GM10248 (cell line): ENCODE results near the gene RARS1.

ENCODE experiments used
- CTCF ChIA-PET: fragments of 300-600 bp; sonication (Branson Sonifier 250); formaldehyde crosslinking; extraction: SDS; loops from one replicate; lab custom pipeline; 2021; ENCODE audit warnings: antibody characterized with exemption; lab: Yijun Ruan, JAX
- POLR2A ChIA-PET: fragments of 350-650 bp; sonication (Branson Sonifier 250); formaldehyde crosslinking; extraction: SDS; loops from one replicate; lab custom pipeline; 2020; ENCODE audit warnings: antibody characterized with exemption; lab: Yijun Ruan, JAX
- DNase-seq: peaks from one replicate; pipeline ENCODE4 v3.0.0; 2012; ENCODE audit errors: extremely low spot score
- TF ChIP-seq, protein P1 (sequence below): IDR thresholded peaks from 2 replicates; pipeline ENCODE4 v1.5.1; 2012; ENCODE audit warnings: mild to moderate bottlenecking, low read depth; ENCODE audit errors: extremely low read depth, missing control alignments, control extremely low read depth

RARS1 gene

DNA sequence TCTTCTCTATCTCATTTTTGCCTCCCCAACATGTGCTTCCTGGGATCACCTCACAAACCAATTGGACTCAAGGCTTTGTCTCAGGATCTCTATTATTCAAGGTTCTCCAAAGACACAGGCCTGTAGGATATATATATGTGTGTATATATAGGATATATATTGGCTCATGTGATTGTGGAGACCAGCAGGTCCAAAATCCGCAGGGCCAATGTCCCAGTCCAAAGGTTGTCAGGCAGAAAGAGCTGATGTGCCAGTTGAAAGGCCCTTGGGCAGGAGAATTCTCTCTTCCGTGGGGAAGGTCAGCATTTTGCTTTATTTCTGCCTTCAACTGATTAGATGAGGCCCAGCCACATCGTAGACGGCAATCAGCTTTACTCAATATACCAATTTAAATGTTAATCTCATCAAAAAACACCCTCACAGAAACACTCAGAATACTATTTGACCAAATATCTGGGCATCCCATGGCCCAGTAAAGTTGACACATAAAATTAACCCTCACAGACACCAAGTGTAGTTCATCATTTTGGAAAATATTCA is 41.6 kb downstream of the RARS1 start:
- DNase-seq = no peak
- CTCF ChIA-PET = no interaction called here
- POLR2A ChIA-PET = no interaction called here
- TF ChIP-seq, protein P1, sequence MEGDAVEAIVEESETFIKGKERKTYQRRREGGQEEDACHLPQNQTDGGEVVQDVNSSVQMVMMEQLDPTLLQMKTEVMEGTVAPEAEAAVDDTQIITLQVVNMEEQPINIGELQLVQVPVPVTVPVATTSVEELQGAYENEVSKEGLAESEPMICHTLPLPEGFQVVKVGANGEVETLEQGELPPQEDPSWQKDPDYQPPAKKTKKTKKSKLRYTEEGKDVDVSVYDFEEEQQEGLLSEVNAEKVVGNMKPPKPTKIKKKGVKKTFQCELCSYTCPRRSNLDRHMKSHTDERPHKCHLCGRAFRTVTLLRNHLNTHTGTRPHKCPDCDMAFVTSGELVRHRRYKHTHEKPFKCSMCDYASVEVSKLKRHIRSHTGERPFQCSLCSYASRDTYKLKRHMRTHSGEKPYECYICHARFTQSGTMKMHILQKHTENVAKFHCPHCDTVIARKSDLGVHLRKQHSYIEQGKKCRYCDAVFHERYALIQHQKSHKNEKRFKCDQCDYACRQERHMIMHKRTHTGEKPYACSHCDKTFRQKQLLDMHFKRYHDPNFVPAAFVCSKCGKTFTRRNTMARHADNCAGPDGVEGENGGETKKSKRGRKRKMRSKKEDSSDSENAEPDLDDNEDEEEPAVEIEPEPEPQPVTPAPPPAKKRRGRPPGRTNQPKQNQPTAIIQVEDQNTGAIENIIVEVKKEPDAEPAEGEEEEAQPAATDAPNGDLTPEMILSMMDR = no peak

DNA sequence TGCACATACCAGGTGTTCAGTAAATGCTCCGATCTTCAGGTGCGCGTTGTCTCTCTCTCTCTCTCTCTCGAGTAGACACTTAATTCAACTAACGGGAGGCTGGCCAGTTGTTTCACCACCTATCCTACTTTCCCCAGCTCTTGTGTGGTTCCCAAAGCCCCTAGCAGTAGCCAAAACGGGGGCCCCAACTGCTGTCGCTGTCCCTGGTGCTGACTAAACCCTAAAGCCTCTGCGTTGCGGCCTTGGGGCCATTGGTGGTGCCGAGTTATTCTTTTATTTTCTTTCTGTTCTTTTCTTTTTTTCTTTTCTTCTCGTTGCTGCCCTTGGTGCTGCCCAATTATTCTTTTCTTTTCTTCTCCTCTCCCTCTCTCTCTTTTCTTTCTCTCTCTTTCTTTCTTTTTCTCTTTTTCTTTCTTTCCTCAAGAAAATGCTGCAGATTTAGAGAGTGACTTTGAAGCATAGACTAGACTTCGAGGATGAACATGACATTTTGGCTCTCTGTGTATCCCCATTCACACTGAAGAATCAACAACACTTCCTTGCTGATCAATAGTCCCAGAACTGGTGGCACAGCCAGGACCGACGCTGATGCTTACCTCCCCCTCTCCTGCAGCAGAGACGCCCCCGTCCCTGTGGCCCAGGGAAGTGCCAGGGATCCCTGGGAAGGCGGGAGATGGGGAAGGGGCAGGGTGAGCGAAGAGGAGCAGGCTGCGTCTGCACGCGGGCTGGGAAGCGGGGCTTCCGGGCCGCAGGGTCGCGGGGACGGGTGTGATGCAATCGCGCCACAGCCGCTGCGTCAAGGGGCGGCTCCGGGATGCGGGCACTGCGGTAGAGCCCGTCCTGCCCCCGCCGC is 42.5 kb downstream of the RARS1 start, which contains the start of gene FBLL1:
Gene FBLL1, plus strand, starts transcription at position 785 of the 853 bp plus-strand sequence. CDS start 200 bp downstream, outside the sequence.
- TF ChIP-seq, protein P1 = no peak
- CTCF ChIA-PET = no interaction called here
- POLR2A ChIA-PET = no interaction called here
- DNase-seq = peak; percentile 29

DNA sequence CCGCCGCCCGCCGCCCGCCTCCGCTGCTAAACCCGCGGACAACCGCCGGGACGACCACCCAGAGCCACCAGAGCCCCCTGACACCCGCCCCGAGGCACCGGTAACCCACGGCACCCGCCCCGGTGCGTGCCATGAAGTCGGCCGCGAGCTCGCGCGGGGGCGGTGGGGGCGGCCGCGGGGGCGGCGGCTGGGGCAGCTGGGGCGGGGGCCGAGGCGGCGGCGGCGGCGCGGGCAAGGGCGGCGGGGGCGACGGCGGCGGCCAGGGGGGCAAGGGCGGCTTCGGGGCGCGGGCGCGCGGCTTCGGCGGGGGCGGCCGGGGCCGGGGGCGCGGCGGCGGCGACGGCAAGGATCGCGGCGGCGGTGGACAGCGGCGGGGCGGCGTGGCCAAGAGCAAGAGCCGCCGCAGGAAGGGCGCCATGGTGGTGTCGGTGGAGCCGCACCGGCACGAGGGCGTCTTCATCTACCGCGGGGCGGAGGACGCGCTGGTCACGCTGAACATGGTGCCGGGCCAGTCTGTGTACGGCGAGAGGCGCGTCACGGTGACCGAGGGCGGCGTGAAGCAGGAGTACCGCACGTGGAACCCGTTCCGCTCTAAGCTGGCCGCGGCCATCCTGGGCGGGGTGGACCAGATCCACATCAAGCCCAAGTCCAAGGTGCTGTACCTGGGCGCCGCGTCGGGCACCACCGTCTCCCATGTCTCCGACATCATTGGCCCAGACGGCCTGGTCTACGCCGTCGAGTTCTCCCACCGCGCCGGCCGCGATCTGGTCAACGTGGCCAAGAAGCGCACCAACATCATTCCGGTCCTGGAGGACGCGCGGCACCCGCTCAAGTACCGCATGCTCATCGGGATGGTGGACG is 43.3 kb downstream of the RARS1 start:
- DNase-seq = no peak
- POLR2A ChIA-PET = no interaction called here
- CTCF ChIA-PET = no interaction called here
- TF ChIP-seq, protein P1 = no peak

DNA sequence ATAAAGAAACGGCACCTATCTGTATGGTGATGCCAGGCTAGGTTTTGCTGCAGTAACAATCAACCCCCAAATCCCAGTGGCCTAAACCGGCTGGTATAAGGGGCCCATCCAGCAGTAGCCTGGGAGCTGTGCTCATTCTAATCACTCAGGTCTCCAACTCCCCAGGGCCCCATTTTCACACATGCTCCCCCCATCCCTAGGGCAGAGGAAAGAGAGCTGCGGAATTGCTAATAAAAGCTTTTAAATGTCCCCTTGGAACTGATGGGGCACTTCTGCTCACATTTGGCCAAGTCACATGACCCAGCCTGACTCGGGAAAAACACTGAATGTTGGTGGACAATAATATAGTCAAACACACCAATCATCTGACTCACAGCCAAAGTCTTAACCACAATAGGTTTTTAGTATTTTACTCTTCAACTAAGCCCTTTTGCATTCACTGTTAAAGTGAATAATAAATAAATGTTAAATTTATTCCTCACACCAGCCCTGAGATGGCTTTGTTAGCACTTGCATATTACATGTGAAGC is 44.4 kb downstream of the RARS1 start:
- DNase-seq = no peak

DNA sequence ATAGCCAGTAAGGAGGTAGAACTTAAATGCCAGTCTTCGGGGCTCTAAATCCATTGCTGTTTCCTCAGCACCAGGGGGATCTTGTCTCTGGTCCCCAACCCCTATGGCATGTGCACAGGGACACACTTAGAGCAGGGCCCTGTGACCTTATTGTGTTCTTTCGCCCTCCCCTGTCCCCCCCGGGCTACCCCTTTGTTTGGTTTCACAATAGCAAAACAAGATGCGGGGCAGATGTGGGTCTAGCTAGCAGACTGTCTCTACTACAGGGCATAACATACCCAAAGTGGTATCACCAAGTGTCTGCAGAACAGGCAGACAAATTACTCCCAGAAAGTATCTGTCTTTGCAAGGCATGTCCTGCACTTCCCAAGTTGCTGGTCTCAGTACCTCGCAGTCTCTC is 44.9 kb downstream of the RARS1 start:
- POLR2A ChIA-PET = no interaction called here
- TF ChIP-seq, protein P1 = no peak
- CTCF ChIA-PET = no interaction called here
- no peak for DNase-seq

More for the DNA sequence above, 44.4 kb downstream of the RARS1 start:
- TF ChIP-seq, protein P1 = no peak
- ChIA-PET CTCF (no interaction called here), POLR2A (no interaction called here)
